ENCODE data around the gene NPAS3. TPM values are rescaled to one million over a fixed set of nuclear protein-coding genes. Genes with fewer than 3 reads are reported as not detected.

The NPAS3 gene
- total RNA-seq, 6 donors from 2014 or later, result 0.30 to 0.77 (median 0.59) TPM; not detected in 2

- Histone ChIP-seq H3K27ac (no peak overlapping the region), H3K9me3 (no peaks in the 10 kb centered on the region), H3K4me1 (no peaks in the 10 kb centered on the region), H3K36me3 (no peaks in the 10 kb centered on the region), H3K27me3 (no peaks in the 10 kb centered on the region), H3K4me3 (no peak overlapping the region)
- no peak for DNase-seq
- no peak for ATAC-seq (ENCODE audit: low FRiP score in 2 of 2)
- 86 to 93% methylated on average over 2 of the region's 2 CpGs for WGBS, 2 donors
- TF ChIP-seq EP300 (IDR thresholded peaks at IDR 0.05) (no peak), POLR2AphosphoS5 (IDR thresholded peaks at IDR 0.05) (no peak), CTCF (IDR thresholded peaks at IDR 0.05) (no peak), POLR2A (IDR thresholded peaks at IDR 0.05) (no peak)
These were observed 355.7 kb downstream of the NPAS3 start for GRCh38 chr14:33294419-33294818.

- no peaks in the 10 kb centered on the region for H3K4me1 ChIP-seq
These were observed 358.9 kb downstream of the NPAS3 start for GRCh38 chr14:33297565-33297964.

GRCh38 chr14:33307691-33308251, 369.1 kb downstream of the NPAS3 start:
- H3K4me3 ChIP-seq, result no peak overlapping the region
- TF ChIP-seq POLR2A (IDR thresholded peaks at IDR 0.05), result no peak
- no peak for TF ChIP-seq EP300 (IDR thresholded peaks at IDR 0.05)
- no peak for TF ChIP-seq POLR2AphosphoS5 (IDR thresholded peaks at IDR 0.05)
- no peak for TF ChIP-seq CTCF (IDR thresholded peaks at IDR 0.05)
- WGBS, 2 donors, result 60 to 69% methylated on average over 11 of the region's 11 CpGs
- ATAC-seq (ENCODE audit: low FRiP score in 2 of 2), result peak in 1 of 2 donors; percentile 87
- no peaks in the 10 kb centered on the region for H3K9me3 ChIP-seq
- no peaks in the 10 kb centered on the region for H3K4me1 ChIP-seq
- no peaks in the 10 kb centered on the region for H3K36me3 ChIP-seq
- no peaks in the 10 kb centered on the region for H3K27me3 ChIP-seq
- no peak for DNase-seq
- no peak overlapping the region for H3K27ac ChIP-seq

More at GRCh38 chr14:33297565-33297964, 358.9 kb downstream of the NPAS3 start:
- H3K4me3 ChIP-seq, result no peak overlapping the region
- no peaks in the 10 kb centered on the region for H3K27me3 ChIP-seq
- no peaks in the 10 kb centered on the region for H3K36me3 ChIP-seq
- DNase-seq, result no peak
- no peak overlapping the region for H3K27ac ChIP-seq
- ATAC-seq (ENCODE audit: low FRiP score in 2 of 2), result no peak
- 50 to 60% methylated on average over 3 to 4 of the region's 4 CpGs for WGBS, 2 donors
- no peaks in the 10 kb centered on the region for H3K9me3 ChIP-seq
- no peak for TF ChIP-seq CTCF (IDR thresholded peaks at IDR 0.05)
- TF ChIP-seq POLR2A (IDR thresholded peaks at IDR 0.05), result no peak
- no peak for TF ChIP-seq EP300 (IDR thresholded peaks at IDR 0.05)
- TF ChIP-seq POLR2AphosphoS5 (IDR thresholded peaks at IDR 0.05), result no peak

- 77 to 78% methylated on average over 4 of the region's 4 CpGs for WGBS, 2 donors
- Histone ChIP-seq H3K4me1 (no peaks in the 10 kb centered on the region), H3K36me3 (no peaks in the 10 kb centered on the region), H3K9me3 (no peaks in the 10 kb centered on the region), H3K4me3 (no peak overlapping the region), H3K27me3 (no peaks in the 10 kb centered on the region), H3K27ac (no peak overlapping the region)
- no peak for ATAC-seq (ENCODE audit: low FRiP score in 2 of 2)
- no peak for TF ChIP-seq EP300 (IDR thresholded peaks at IDR 0.05)
- TF ChIP-seq POLR2AphosphoS5 (IDR thresholded peaks at IDR 0.05), result no peak
- no peak for TF ChIP-seq POLR2A (IDR thresholded peaks at IDR 0.05)
- no peak for TF ChIP-seq CTCF (IDR thresholded peaks at IDR 0.05)
- no peak for DNase-seq
These were observed 370.4 kb downstream of the NPAS3 start for GRCh38 chr14:33309106-33309505.

GRCh38 chr14:33315217-33315616, 376.5 kb downstream of the NPAS3 start:
- ATAC-seq (ENCODE audit: low FRiP score in 2 of 2) (no peak), DNase-seq (no peak)
- Histone ChIP-seq H3K36me3 (no peaks in the 10 kb centered on the region), H3K4me1 (peaks cover 0 to 7% (median 0%) of the 10 kb centered on the region in 4 donors), H3K9me3 (no peaks in the 10 kb centered on the region), H3K4me3 (no peak overlapping the region), H3K27me3 (no peaks in the 10 kb centered on the region), H3K27ac (no peak overlapping the region)
- TF ChIP-seq CTCF (IDR thresholded peaks at IDR 0.05) (no peak), POLR2A (IDR thresholded peaks at IDR 0.05) (no peak), EP300 (IDR thresholded peaks at IDR 0.05) (no peak), POLR2AphosphoS5 (IDR thresholded peaks at IDR 0.05) (no peak)
- 91% methylated on average over 3 of the region's 3 CpGs for WGBS, 2 donors
